ENCODE data around the gene SERPINA5.

SERPINA5 gene

GRCh38 chr14:94582851-94583250 lies 1.6 kb downstream of the SERPINA5 start:
- TF ChIP-seq CTCF (IDR thresholded peaks at IDR 0.05; ENCODE audit: borderline replicate concordance, control extremely low read depth, extremely low read depth, insufficient read depth, missing control alignments) = no peak
- in situ Hi-C loops (cut with MboI; ENCODE audit: low sequenced_read_pairs, unreplicated experiment) = no loop called here
- no peak for DNase-seq (ENCODE audit: low spot score)

- DNase-seq (ENCODE audit: low spot score) = no peak
- TF ChIP-seq CTCF (IDR thresholded peaks at IDR 0.05; ENCODE audit: borderline replicate concordance, control extremely low read depth, extremely low read depth, insufficient read depth, missing control alignments) = no peak
- in situ Hi-C loops (cut with MboI; ENCODE audit: low sequenced_read_pairs, unreplicated experiment) = no loop called here
These were observed 2.3 kb downstream of the SERPINA5 start for GRCh38 chr14:94583557-94583956.

GRCh38 chr14:94584591-94585280 lies 3.5 kb downstream of the SERPINA5 start:
- in situ Hi-C loops (cut with MboI; ENCODE audit: low sequenced_read_pairs, unreplicated experiment) = no loop called here
- no peak for TF ChIP-seq CTCF (IDR thresholded peaks at IDR 0.05; ENCODE audit: borderline replicate concordance, control extremely low read depth, extremely low read depth, insufficient read depth, missing control alignments)
- no peak for DNase-seq (ENCODE audit: low spot score)

GRCh38 chr14:94586635-94587034 lies 5.4 kb downstream of the SERPINA5 start:
- no peak for DNase-seq (ENCODE audit: low spot score)
- in situ Hi-C loops (cut with MboI; ENCODE audit: low sequenced_read_pairs, unreplicated experiment) = no loop called here
- TF ChIP-seq CTCF (IDR thresholded peaks at IDR 0.05; ENCODE audit: borderline replicate concordance, control extremely low read depth, extremely low read depth, insufficient read depth, missing control alignments) = no peak

GRCh38 chr14:94588311-94588710 lies 7.1 kb downstream of the SERPINA5 start:
- in situ Hi-C loops (cut with MboI; ENCODE audit: low sequenced_read_pairs, unreplicated experiment) = no loop called here
- no peak for TF ChIP-seq CTCF (IDR thresholded peaks at IDR 0.05; ENCODE audit: borderline replicate concordance, control extremely low read depth, extremely low read depth, insufficient read depth, missing control alignments)
- no peak for DNase-seq (ENCODE audit: low spot score)

GRCh38 chr14:94591073-94591472 lies 9.8 kb downstream of the SERPINA5 start:
- TF ChIP-seq CTCF (IDR thresholded peaks at IDR 0.05; ENCODE audit: borderline replicate concordance, control extremely low read depth, extremely low read depth, insufficient read depth, missing control alignments) = no peak
- in situ Hi-C loops (cut with MboI; ENCODE audit: low sequenced_read_pairs, unreplicated experiment) = no loop called here
- DNase-seq (ENCODE audit: low spot score) = no peak
